ENCODE data around the gene PDE4D.
"Not testable (repeated sequence)": the region's sequence is repeated elsewhere in the genome, so short reads cannot be mapped to it uniquely, and the experiment has no call there.

The PDE4D gene

GRCh38 chr5:59092758-59093157 lies 800.8 kb downstream of the PDE4D start:
- no peak for DNase-seq

GRCh38 chr5:59091965-59092364 lies 801.6 kb downstream of the PDE4D start:
- no peak for DNase-seq

DNA sequence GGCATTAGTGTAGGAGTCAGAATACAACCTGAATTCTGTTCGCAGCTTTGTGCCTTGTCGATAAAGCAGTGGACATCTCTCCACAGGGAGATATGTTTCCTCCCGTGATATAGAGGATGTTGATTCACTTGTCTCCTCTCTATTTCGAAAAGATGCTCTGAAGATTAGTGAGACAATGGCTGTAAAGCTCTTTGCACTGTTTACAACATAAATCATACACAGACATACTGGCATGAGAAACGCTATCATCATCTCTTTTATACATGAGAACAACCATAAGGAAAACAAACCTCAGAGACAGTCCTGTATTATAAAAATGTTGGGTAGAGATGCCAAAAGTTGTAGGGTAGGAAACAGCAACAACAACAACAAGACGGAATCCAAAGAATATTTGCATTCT lies 803.2 kb downstream of the PDE4D start:
- DNase-seq = no peak

DNA sequence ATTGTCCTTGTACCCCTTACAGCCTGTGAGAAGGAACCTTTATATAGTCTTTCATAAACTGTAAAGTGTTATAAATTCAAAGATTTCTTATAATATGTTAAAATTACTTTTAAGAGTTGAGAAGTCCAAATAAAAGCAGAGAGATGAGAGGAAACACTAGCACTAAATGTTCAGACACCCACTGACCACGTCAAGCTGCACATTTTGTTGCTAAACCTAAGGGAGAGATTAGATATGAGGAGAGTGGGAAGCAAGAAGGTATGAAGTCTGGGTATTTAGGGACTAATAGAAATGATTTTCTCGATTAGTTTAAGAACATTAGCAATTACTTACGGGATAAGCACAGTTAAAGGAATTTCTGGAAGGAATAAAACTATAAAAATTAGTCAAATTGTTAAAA lies 803.8 kb downstream of the PDE4D start:
- no peak for DNase-seq

- no peak for DNase-seq
Measured at GRCh38 chr5:59088546-59088945, 805.0 kb downstream of the PDE4D start.

DNA sequence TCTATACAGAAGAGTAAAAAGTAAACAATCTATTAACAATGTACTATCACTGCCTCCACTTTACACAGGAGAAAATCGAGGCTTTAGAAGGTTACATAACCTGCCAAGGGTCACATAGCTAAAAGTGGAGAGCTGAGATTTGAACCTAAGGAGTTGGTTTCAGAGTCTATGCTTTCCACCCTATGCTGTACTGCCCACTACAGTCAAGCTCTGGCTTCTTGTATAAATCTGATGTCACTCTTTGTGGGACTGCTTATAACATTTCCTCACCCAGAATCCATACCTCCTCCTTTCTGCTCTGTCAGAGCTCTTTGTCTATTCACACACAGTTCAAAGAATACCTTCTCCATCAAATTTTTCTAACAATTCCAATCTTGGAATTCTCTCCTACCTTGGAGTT lies 807.5 kb downstream of the PDE4D start:
- no peak for DNase-seq

- DNase-seq = no peak
Measured at GRCh38 chr5:59081693-59082092, 811.8 kb downstream of the PDE4D start.

- no peak for DNase-seq
Measured at GRCh38 chr5:59079622-59080620, 813.6 kb downstream of the PDE4D start.

DNA sequence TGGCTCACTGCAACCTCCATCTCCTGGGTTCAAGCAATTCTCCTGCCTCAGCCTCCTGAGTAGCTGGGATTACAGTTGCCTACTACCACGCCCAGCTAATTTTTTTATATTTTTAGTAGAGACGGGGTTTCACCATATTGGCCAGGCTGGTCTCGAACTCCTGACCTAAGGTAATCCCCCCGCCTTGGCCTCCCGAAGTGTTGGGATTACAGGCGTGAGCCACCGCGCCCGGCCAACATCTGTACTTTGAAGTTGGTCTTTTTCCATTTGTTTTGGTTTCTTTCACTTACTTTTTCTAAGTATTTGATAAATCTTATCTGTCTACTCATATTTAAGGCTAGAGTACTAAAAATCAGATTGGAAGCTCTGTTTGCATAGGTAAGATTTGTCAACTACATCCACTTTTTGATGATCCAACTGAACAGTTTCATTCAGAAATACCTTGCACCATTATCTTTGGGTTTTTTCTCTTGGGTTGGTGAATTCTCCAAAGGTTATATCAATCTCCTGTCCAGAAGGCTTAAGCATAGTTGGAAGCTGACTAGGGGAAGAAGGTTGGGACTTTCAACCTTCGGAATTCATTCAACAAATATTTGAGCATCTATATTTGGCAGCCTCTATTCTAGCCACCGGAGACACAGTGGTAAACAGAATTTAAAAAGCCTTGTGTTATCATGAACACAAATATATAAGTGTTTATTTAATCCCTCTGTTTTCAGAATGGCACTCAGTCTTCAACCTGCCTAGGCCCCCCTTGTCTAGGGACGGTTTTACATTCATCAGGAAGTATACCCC lies 821.6 kb downstream of the PDE4D start:
- DNase-seq = no peak

- no peak for DNase-seq
Measured at GRCh38 chr5:59069438-59070079, 824.0 kb downstream of the PDE4D start.

DNA sequence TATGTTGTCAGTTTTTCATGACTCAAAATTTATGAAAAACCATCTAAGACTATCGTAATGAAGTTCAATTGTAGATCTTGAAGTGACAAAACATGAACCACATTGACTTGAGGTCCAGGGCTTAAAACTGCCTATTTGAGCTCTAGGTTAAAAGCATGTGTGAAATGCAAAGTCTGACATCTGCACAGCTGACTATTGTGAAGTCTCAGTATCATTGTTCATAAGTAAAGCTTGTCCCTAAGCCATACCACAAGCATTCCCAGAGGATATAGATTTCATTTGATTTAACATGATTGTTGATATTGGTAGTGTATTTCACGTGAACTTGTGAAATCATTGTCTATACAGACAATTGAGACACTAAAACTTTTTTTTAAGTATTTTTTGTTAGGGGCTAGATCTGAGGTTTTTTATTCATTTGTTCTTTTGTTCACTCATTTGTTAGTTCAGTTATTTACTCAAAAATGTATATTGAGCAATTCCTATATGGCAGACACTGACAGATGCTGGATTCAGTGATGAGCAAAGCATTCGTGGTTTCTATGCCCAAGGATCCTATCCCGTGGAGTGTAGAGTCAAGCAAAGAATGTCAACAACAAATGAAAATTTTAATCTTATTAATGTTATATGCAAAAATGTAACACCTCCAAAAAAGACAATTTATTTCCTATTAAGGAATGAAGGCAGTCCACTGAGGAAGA lies 825.4 kb downstream of the PDE4D start:
- DNase-seq = no peak

DNA sequence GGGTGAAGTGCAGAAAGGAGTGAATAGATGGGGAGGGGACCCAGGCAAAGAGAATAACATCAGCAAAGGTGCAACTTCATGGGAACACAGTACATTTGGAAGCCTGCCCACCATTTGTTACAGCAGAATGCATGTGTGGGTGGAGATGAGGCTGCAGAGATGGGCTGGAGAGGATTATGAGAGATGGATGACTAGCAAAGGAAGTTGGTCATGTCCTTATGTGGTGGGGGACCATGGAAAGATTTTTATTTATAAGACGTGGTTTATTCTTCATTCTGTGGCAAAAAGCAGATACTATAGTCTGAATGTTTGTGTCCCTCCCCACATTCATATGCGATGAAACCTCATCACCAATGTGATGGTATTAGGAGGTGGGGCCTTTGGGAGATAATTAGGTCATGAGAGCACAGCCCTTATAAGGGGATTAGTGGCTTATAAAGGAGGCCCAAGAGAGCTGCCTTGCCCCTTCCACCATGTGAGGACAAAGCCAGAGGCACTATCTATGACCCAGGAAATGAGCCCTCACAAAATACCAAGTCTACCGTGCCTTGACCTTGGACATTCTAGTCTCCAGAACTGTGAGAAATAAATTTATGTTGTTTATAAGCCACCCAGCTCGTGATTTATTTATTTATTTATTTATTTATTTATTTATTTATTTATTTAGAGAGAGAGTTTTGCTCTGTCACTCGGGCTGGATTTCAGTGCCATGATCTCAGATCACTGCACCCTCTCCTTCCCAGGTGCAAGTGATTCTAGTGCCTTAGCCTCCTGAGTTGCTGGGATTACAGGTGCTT lies 827.0 kb downstream of the PDE4D start:
- no peak for DNase-seq

DNA sequence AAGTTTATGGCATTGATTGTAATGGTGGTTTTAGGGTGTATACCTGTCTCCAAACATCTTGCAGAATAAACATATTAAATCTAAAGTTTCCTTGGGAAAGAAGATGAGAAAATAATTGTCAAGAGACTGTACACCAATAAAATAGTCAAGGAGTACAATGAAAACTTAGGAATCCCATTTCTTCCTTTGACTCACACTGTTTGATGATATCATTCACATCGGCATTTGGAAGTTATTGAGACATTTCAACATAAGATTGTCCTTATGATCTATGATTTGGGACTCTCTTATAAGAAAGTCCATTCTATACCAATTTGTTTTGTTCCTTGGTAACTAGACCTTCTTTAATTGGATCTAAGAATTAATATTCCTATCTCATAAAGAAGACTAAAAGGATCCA lies 828.0 kb downstream of the PDE4D start:
- no peak for DNase-seq

DNA sequence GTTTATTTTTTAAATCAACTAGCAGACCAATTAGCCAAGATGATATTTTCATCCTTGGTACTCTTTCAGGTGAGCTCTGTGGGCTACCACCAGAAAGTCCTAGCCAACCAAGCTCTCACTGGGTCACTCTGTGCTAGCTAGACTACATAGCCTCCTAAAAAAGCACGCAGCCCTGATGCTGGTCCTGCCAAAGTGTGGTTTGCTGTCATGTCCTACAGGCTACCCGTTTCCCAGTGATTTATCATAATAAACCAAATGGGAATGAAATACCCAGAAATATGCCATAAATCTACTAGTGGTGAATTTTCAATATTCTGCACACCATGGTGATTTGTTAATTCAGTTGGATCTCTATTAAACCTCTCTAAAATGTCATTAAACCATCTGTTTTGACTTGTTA lies 829.2 kb downstream of the PDE4D start:
- DNase-seq = no peak

- DNase-seq = no peak
Measured at GRCh38 chr5:59062986-59063683, 830.4 kb downstream of the PDE4D start.

GRCh38 chr5:59061377-59061776 lies 832.1 kb downstream of the PDE4D start:
- no peak for DNase-seq

GRCh38 chr5:59058969-59059687 lies 834.4 kb downstream of the PDE4D start:
- DNase-seq = no peak

GRCh38 chr5:59058237-59058636 lies 835.3 kb downstream of the PDE4D start:
- DNase-seq = no peak

DNA sequence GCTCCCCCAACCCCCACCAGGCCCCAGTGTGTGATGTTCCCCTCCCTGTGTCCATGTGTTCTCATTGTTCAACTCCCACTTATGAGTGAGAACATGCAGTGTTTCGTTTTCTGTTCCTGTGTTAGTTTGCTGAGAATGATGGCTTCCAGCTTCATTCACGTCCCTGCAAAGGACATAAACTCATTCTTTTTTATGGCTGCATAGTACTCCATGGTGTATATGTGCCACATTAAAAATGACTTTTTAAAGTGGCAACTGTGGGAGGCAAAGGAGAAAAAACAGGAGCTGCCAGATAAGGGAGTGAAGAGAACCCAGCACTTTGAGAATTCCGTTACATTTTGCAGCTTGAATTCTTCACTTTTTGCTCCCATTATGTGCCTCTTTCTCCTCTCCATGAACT lies 836.9 kb downstream of the PDE4D start:
- DNase-seq = not testable (repeated sequence)

GRCh38 chr5:59055745-59056448 lies 837.6 kb downstream of the PDE4D start:
- no peak for DNase-seq

Measured in T-helper 9 cell (primary cell).